Muscle of leg (tissue), 11 donors: ENCODE data around the gene CUL2. TPM values are rescaled to one million over a fixed set of nuclear protein-coding genes. Genes with fewer than 3 reads are reported as not detected.

ENCODE experiments used
- DNase-seq: peaks from one replicate; pipeline ENCODE4 v3.0.0; 2013
- H3K27ac ChIP-seq: one replicate; pipeline ENCODE4 v1.5.1; 2013; ENCODE audit warnings: mild to moderate bottlenecking, low read length, control low read depth
- H3K27me3 ChIP-seq: one replicate; pipeline ENCODE4 v1.6.1; 2013; ENCODE audit warnings: low read length; ENCODE audit not compliant: control insufficient read depth, insufficient read depth
- H3K36me3 ChIP-seq: one replicate; pipeline ENCODE4 v1.6.1; 2013; ENCODE audit warnings: low read length; ENCODE audit not compliant: control insufficient read depth, insufficient read depth
- H3K4me1 ChIP-seq: one replicate; pipeline ENCODE4 v1.6.1; 2013; ENCODE audit warnings: low read length; ENCODE audit not compliant: control insufficient read depth, insufficient read depth
- H3K4me3 ChIP-seq: one replicate; pipeline ENCODE4 v1.5.1; 2013; ENCODE audit warnings: low read length, control low read depth
- H3K9me3 ChIP-seq: replicated peaks from 2 replicates; pipeline ENCODE4 v1.6.1; 2013; ENCODE audit warnings: low read depth, low read length; ENCODE audit not compliant: control insufficient read depth
- whole genome bisulfite sequencing: methylation state at CpG from one replicate; pipeline ENCODE4 v1.1.5; 2013; ENCODE audit warnings: missing lambda C conversion rate; ENCODE audit not compliant: insufficient coverage; 5-methylcytosine and 5-hydroxymethylcytosine counted together
- polyA plus RNA-seq, 8 donors: library from polyadenylated mRNA; unstranded; fragments of 120-200 nt; gene quantifications; one replicate each; pipeline versions ENCODE4 v1.2.1 to v1.2.3, GENCODE V29; 2013; ENCODE audit warnings: inconsistent platforms in 1 of 8, low replicate concordance in 1 of 8; ENCODE audit not compliant: insufficient read length in 8 of 8, insufficient read depth in 1 of 8
- total RNA-seq: library from RNA; stranded (reverse); fragments of 120-200 nt; gene quantifications from one replicate; pipeline ENCODE4 v1.2.4, GENCODE V29; 2013

Gene CUL2
- total and polyA plus RNA-seq, 9 donors = 27.1 to 39.1 (median 35.7) TPM

GRCh38 chr10:35007858-35008301 is 82.3 kb downstream of the CUL2 start:
- 92% methylated on average over 2 of the region's 4 CpGs for WGBS

GRCh38 chr10:35006836-35007235 is 83.3 kb downstream of the CUL2 start:
- no peak for DNase-seq
- H3K4me1 ChIP-seq = no peaks in the 10 kb centered on the region
- H3K9me3 ChIP-seq = no peaks in the 10 kb centered on the region
- H3K36me3 ChIP-seq = peaks cover 20% of the 10 kb centered on the region
- no peak overlapping the region for H3K4me3 ChIP-seq
- no peak overlapping the region for H3K27ac ChIP-seq
- WGBS = no CpG with 5 or more reads among the region's 4 CpGs
- no peaks in the 10 kb centered on the region for H3K27me3 ChIP-seq

More at GRCh38 chr10:35007858-35008301, 82.3 kb downstream of the CUL2 start:
- no peak for DNase-seq
- no peak overlapping the region for H3K4me3 ChIP-seq
- no peak overlapping the region for H3K27ac ChIP-seq
- H3K36me3 ChIP-seq = peaks cover 23% of the 10 kb centered on the region
- H3K9me3 ChIP-seq = no peaks in the 10 kb centered on the region
- no peaks in the 10 kb centered on the region for H3K27me3 ChIP-seq
- no peaks in the 10 kb centered on the region for H3K4me1 ChIP-seq

- no peaks in the 10 kb centered on the region for H3K27me3 ChIP-seq
- no peaks in the 10 kb centered on the region for H3K9me3 ChIP-seq
- no peak overlapping the region for H3K27ac ChIP-seq
- no peak overlapping the region for H3K4me3 ChIP-seq
- DNase-seq = no peak
- H3K4me1 ChIP-seq = no peaks in the 10 kb centered on the region
- peaks cover 12% of the 10 kb centered on the region for H3K36me3 ChIP-seq
- 85% methylated on average over 5 of the region's 8 CpGs for WGBS
Measured at GRCh38 chr10:35005868-35006267, 84.3 kb downstream of the CUL2 start.

GRCh38 chr10:35004651-35005050 is 85.5 kb downstream of the CUL2 start:
- Histone ChIP-seq H3K27ac (no peak overlapping the region), H3K36me3 (peaks cover 4% of the 10 kb centered on the region), H3K9me3 (no peaks in the 10 kb centered on the region), H3K4me1 (no peaks in the 10 kb centered on the region), H3K27me3 (no peaks in the 10 kb centered on the region), H3K4me3 (no peak overlapping the region)
- WGBS = 90% methylated on average over 2 of the region's 3 CpGs
- DNase-seq = no peak

- Histone ChIP-seq H3K9me3 (no peaks in the 10 kb centered on the region), H3K27me3 (no peaks in the 10 kb centered on the region), H3K4me1 (no peaks in the 10 kb centered on the region), H3K27ac (no peak overlapping the region), H3K36me3 (no peaks in the 10 kb centered on the region), H3K4me3 (no peak overlapping the region)
- DNase-seq = no peak
- 62% methylated on average over 3 of the region's 4 CpGs for WGBS
Measured at GRCh38 chr10:35003906-35004305, 86.2 kb downstream of the CUL2 start.

- no peaks in the 10 kb centered on the region for H3K36me3 ChIP-seq
- no peak overlapping the region for H3K27ac ChIP-seq
- DNase-seq = no peak
- no CpG with 5 or more reads among the region's 4 CpGs for WGBS
- no peaks in the 10 kb centered on the region for H3K27me3 ChIP-seq
- H3K4me1 ChIP-seq = no peaks in the 10 kb centered on the region
- no peak overlapping the region for H3K4me3 ChIP-seq
- no peaks in the 10 kb centered on the region for H3K9me3 ChIP-seq
Measured at GRCh38 chr10:35000936-35001335, 89.2 kb downstream of the CUL2 start.

- no peak overlapping the region for H3K4me3 ChIP-seq
- no peak overlapping the region for H3K27ac ChIP-seq
- no peak for DNase-seq
- 72% methylated on average over 3 of the region's 5 CpGs for WGBS
- H3K27me3 ChIP-seq = no peaks in the 10 kb centered on the region
- H3K4me1 ChIP-seq = peaks cover 3% of the 10 kb centered on the region
- H3K9me3 ChIP-seq = no peaks in the 10 kb centered on the region
- no peaks in the 10 kb centered on the region for H3K36me3 ChIP-seq
Measured at GRCh38 chr10:34999532-34999931, 90.6 kb downstream of the CUL2 start.

GRCh38 chr10:34998940-34999339 is 91.2 kb downstream of the CUL2 start:
- WGBS = 100% methylated on average over 1 of the region's 3 CpGs
- Histone ChIP-seq H3K36me3 (no peaks in the 10 kb centered on the region), H3K9me3 (no peaks in the 10 kb centered on the region), H3K27me3 (no peaks in the 10 kb centered on the region), H3K4me3 (no peak overlapping the region), H3K27ac (no peak overlapping the region), H3K4me1 (peaks cover 3% of the 10 kb centered on the region)
- no peak for DNase-seq

- H3K4me1 ChIP-seq = peaks cover 3% of the 10 kb centered on the region
- H3K4me3 ChIP-seq = no peak overlapping the region
- DNase-seq = peak; percentile 11
- 75% methylated on average over 4 of the region's 6 CpGs for WGBS
- no peaks in the 10 kb centered on the region for H3K9me3 ChIP-seq
- H3K27me3 ChIP-seq = no peaks in the 10 kb centered on the region
- H3K27ac ChIP-seq = no peak overlapping the region
- no peaks in the 10 kb centered on the region for H3K36me3 ChIP-seq
Measured at GRCh38 chr10:34996843-34997242, 93.3 kb downstream of the CUL2 start.

- WGBS = no CpG with 5 or more reads among the region's 2 CpGs
- DNase-seq = no peak
- Histone ChIP-seq H3K4me3 (no peak overlapping the region), H3K36me3 (no peaks in the 10 kb centered on the region), H3K27me3 (no peaks in the 10 kb centered on the region), H3K4me1 (peaks cover 3% of the 10 kb centered on the region), H3K9me3 (no peaks in the 10 kb centered on the region), H3K27ac (no peak overlapping the region)
Measured at GRCh38 chr10:34995925-34996324, 94.2 kb downstream of the CUL2 start.

- peak; percentile 69 for DNase-seq
- no peaks in the 10 kb centered on the region for H3K27me3 ChIP-seq
Measured at GRCh38 chr10:34994565-34995142, 95.5 kb downstream of the CUL2 start.

More at GRCh38 chr10:34994565-34995142, 95.5 kb downstream of the CUL2 start:
- H3K4me1 ChIP-seq = peaks cover 3% of the 10 kb centered on the region
- no peak overlapping the region for H3K4me3 ChIP-seq
- H3K36me3 ChIP-seq = no peaks in the 10 kb centered on the region
- H3K9me3 ChIP-seq = no peaks in the 10 kb centered on the region
- H3K27ac ChIP-seq = no peak overlapping the region
- 14% methylated on average over 2 of the region's 7 CpGs for WGBS
